HFF-Myc (cell line): ENCODE measurements around the gene FHAD1.
A peak's percentile ranks its signal among the peaks of the same experiment; 100 is the strongest.

Experiments
- DNase-seq: peaks from one replicate; pipeline ENCODE4 v3.0.0-alpha.2; 2011; ENCODE audit warnings: low read depth; ENCODE audit errors: extremely low read depth
- H3K4me3 ChIP-seq: replicated peaks from 2 replicates; pipeline ENCODE4 v1.5.1; 2011; ENCODE audit warnings: low read depth, mild to moderate bottlenecking, control low read depth, low read length
- TF ChIP-seq, protein P1 (sequence below): IDR thresholded peaks from 2 replicates; pipeline ENCODE4 v1.5.1; 2012; ENCODE audit warnings: mild to moderate bottlenecking, low read depth, low read length, control low read depth; ENCODE audit errors: missing control alignments

FHAD1 gene

DNA sequence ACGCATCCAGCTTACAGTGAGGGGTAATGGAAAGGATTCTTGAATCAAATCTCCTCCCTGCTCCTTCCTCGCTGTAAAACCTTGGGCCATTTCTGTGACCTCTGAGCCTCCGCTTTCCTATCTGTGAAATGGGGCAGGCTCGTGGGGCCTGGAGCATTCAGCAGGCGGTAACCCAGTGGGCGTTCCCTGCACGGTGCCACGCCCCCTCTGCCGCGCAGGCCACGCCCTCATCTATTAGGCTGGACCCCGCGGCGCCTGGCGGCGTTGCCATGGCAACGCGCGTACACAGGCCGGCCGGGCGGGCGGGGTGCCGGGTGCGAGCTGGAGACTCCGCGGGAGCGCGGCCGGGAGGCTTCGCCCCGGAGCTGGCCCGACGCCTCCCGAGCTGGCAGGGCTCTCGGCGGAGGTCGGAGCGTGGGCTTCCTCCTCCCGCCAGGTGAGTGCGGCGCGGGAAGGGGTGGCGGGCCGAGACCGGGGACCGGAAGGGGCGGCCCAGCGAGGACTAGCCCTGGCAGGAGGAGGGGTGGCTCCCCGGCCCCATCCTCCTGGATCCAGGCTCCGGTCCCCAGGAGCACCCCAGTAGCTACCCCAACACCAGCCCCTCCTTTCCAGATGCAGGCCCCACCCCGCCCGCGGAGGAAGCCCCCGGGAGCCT is at the start of gene FHAD1:
TSS of gene FHAD1 (plus strand) at position 264 of the 655 bp plus-strand sequence. CDS start 4,562 bp downstream, outside the sequence.
- no peak for DNase-seq
- H3K4me3 ChIP-seq, result peak within 1 kb of the TSS; percentile 42
- TF ChIP-seq, protein P1, sequence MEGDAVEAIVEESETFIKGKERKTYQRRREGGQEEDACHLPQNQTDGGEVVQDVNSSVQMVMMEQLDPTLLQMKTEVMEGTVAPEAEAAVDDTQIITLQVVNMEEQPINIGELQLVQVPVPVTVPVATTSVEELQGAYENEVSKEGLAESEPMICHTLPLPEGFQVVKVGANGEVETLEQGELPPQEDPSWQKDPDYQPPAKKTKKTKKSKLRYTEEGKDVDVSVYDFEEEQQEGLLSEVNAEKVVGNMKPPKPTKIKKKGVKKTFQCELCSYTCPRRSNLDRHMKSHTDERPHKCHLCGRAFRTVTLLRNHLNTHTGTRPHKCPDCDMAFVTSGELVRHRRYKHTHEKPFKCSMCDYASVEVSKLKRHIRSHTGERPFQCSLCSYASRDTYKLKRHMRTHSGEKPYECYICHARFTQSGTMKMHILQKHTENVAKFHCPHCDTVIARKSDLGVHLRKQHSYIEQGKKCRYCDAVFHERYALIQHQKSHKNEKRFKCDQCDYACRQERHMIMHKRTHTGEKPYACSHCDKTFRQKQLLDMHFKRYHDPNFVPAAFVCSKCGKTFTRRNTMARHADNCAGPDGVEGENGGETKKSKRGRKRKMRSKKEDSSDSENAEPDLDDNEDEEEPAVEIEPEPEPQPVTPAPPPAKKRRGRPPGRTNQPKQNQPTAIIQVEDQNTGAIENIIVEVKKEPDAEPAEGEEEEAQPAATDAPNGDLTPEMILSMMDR, result no peak

DNA sequence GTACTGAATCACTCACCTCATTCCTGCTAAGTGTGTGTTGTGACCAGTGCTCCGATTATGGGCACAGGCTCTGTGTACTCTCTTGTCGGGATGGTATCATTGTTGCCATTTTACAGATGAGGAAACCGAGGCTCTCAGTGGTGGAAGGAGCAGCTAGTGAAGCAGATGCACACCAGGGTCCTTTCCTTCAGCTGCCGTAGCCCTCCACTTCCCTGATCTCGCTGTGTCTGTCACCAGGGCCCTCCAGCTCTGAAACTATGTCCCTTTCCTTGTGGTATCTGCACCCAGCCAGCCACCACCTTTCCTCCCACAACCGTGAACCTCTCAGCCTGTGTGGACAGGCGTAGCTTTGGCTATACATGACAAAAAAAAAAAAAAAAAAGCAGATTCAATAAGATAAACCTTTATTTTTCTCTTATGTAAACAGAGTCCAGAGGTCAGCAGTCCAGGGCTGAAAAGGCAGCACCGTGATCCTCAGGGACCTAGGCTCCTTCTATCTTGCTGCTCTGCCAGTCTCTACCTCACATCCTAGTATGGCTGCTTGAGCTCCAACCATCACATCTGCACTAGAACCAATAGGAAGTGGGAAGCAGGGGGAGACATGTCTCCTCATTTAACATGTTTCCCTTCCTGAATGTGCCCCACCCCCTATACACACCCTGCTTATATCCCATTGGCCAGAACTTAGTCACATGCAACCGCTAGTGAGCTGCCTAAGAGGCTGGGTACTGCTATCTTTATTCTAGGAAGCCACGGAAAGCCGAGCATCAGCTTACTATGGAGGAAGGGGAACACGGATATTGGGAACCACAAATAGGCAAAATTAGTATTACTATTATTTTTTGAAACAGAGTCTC is 49.2 kb upstream of the FHAD1 start:
- DNase-seq, result no peak
- TF ChIP-seq, protein P1, result no peak
- H3K4me3 ChIP-seq, result no peak overlapping the region

DNA sequence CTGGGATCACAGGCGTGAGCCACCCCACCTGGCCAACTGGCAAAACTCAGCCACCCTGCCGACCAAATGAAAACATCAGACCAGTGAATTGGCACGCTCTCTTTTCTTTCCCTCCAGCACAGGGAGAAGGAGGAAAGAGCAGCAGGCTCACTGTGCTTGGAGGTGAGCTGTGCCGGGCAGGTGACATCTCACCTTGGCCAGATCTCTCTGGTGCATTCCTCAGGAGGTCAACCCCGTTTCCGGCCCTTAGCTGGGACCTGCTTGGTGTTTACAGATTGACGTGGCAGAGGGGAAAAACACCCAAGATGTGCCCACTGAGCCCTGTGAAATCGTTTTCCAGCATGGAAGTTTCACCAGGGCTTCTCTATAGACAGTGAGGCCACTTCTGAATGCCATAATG is 48.3 kb upstream of the FHAD1 start:
- TF ChIP-seq, protein P1, result no peak
- no peak overlapping the region for H3K4me3 ChIP-seq
- DNase-seq, result no peak

DNA sequence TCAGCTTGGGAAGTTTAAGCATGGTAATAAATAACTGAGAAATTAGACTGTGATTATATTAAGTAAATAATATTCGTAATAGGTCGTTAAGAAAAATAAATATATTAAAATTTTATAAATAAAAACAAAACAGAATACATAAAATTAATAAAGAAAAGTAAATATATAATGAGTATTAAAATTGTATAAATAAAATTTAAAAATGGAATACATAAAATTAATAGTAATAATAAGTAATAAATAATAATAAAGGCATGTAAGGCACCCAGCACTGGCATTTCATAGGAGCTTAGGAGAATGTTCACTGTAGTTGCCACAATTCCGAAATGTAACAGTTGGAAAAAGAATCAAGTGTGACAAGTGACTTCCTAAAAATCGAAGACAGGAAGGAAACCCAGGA is 45.8 kb upstream of the FHAD1 start:
- TF ChIP-seq, protein P1, result no peak
- no peak for DNase-seq
- no peak overlapping the region for H3K4me3 ChIP-seq

DNA sequence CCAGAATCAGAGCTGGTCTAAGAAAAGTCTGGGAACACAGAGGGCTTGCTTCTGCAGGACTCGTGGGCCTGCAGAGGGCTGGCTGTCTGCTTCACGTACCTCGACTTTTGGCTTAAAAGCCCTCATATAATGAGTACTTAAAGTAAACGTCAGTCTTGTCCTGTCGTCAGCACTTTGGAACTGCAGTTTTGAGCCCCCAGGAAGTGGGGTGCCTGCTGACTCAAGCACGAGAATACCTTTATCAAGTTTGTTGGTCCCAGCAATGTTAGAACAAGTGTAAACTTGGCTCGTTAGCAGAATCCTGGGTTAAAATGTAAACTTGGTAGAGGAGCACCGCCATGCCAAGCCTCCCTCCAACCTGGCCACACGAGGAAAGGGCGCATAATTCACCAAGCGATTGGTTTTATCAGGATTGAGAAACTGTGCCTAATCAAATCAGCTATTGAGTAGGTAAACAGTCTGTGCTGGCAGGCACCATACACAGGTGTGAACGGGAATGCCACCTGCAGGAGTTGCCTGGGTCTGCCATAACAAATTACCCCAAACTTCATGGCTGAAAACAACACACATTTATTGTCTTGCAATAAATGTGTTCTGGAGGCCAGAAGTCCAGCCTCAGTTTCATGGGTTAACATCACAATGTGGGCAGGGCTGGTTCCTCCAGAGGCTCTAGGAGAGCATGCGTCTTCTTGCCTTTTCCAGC is 45.0 kb upstream of the FHAD1 start:
- TF ChIP-seq, protein P1, result no peak
- no peak overlapping the region for H3K4me3 ChIP-seq
- no peak for DNase-seq

DNA sequence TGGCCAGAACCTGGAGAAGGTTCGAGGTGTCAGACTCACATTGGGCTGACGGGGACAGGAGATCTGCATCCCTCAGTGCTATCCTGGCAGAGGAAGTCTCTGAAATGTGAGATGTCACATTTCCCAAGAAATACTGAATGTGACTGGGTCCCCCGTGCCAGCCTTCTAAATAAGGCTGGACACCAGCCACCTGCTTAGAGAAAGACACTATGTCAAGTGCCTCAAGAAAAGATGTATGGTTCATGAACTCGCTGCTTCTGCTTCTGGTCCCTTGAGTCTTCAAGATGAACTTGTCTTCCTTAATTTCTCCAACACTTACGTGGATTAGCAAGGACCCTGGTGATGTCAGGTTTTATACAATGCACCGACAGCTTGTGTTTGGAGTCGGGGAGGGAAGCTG is 42.1 kb upstream of the FHAD1 start:
- H3K4me3 ChIP-seq, result no peak overlapping the region
- TF ChIP-seq, protein P1, result no peak
- DNase-seq, result no peak
